Fibroblast of the aortic adventitia (primary cell): ENCODE results near the gene TMEFF1. TPM values are rescaled to one million over a fixed set of nuclear protein-coding genes. Genes with fewer than 3 reads are reported as not detected.

ENCODE experiments used
- DNase-seq: peaks from one replicate; pipeline ENCODE4 v3.0.0-alpha.2; 2010; ENCODE audit warnings: low read depth
- H3K4me3 ChIP-seq: 2 replicates; pipeline ENCODE4 v1.5.1; 2011; ENCODE audit warnings: low read depth, mild to moderate bottlenecking, control low read depth, low read length, moderate library complexity
- CTCF ChIP-seq: IDR thresholded peaks from 2 replicates; pipeline ENCODE4 v1.5.1; 2011; ENCODE audit warnings: mild to moderate bottlenecking, low read length, control low read depth, inconsistent platforms; ENCODE audit not compliant: insufficient read depth
- total RNA-seq: library from RNA; depleted of rRNA; stranded (reverse); fragments of >200 nt; gene quantifications from 2 replicates; pipeline ENCODE4 v1.2.3, GENCODE V29; 2012; ENCODE audit warnings: low replicate concordance

The TMEFF1 gene
- total RNA-seq, 1 donor: 1.3 TPM

DNA sequence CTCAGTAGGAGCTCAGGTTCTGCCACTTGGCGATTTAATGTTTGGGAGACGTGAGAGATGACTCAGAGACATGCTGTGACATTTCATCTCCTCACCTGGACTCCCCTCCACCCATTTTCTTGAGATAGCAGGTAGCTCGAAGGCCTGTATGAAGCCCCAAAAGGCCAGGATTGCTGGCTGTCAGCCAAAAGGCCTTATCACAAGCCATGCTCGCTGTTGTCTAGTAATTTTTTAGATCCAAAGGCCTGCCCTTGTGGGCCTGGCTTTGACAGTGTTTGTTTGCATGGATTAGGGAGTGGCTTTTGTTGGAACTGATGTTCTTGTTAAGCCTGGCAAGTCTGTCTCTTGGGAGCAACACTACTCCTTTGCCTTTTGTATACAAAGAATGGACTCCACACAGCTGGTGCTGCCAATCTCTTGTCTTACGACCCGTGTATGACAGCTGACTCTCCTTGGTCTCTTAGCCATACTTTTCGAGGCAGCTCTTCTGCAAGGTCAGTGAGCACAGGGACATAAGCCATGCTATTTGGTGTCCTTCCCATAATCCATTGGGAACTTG lies 127.7 kb downstream of the TMEFF1 start:
- DNase-seq: no peak
- H3K4me3 ChIP-seq: no peak overlapping the region
- TF ChIP-seq CTCF: no peak

DNA sequence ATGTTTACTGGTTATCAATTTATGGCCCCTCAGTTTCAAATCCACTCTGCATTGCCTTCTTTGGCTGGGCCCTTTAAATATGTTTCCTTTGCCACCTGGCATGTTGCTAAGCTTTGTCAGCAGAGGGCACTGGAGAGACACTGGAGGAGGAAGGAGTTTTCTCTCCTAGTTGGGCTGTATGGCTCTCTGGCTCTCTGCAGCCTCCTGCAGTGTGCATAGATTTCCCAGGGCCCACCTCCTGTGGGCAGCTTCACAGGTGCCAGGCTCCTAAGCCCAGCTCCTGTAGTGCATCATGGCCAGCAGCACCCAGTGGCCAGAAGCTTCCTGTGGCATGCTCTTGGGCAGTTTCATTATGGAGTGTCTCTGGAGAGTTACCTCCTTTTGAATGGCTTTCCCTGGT lies 128.3 kb downstream of the TMEFF1 start:
- TF ChIP-seq CTCF: peak; percentile 88
- peak; percentile 63 for DNase-seq
- H3K4me3 ChIP-seq: no peak overlapping the region

DNA sequence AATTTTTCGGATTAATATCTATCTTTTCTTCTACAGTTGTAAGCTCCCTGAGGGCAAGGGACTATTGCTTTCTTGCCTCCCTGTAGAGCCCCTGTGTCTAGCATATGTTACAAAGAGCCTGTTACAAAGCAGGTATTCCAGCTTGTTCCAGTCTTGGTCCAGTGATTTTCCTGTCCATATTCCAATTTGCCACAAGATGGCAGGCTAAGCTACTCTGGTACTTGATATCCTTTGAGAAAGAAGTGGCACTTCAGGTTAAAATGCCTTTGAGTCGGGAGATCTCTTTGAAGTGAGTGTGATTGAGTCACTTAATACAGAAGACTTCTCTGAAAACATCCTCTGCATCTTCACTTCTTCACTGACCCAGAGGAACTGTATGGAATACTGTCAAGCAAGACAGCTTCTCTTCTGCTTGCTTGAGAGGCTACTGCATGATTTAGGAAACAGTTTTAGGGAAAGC lies 129.4 kb downstream of the TMEFF1 start:
- H3K4me3 ChIP-seq: no peak overlapping the region
- peak; percentile 66 for DNase-seq
- peak; percentile 78 for TF ChIP-seq CTCF

DNA sequence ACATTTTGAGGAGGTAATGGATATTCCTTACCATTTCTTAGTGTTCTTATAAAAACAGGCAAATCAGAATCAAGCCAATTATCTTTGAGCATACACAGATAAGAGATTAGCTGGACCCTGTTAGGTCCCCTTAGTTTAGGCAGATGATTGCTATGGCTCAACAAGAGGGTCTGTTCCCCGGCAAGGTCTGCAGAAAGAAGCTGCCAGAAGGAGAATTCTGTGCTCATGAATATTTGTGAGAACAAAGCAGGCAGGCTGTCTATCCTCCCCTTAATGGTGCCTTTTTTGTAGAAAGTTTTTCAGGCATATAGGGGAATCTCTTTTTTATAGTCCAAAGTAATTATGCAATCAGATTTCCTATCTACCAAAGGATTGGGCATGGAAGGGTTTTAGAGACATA lies 132.5 kb downstream of the TMEFF1 start:
- no peak for DNase-seq
- no peak overlapping the region for H3K4me3 ChIP-seq
- no peak for TF ChIP-seq CTCF

DNA sequence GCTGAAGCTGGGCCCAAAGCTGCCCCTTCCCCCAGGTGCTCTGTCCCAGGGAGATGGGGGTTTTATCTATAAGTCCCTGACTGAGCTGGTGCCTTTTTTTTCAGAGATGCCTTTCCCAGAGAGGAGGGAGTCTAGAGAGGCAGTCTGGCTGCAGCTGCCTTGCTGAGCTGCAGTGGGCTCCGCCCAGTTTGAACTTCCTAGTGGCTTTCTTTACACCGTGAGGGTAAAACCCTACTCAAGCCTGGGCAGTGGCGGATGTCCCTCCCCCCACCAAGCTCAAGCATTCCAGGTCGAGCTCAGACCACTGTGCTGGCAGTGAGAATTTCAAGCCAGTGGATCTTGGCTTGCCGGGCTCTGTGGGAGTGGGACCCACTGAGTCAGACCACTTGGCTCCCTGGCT lies 146.2 kb downstream of the TMEFF1 start:
- no peak for DNase-seq
- TF ChIP-seq CTCF: no peak
- H3K4me3 ChIP-seq: no peak overlapping the region

DNA sequence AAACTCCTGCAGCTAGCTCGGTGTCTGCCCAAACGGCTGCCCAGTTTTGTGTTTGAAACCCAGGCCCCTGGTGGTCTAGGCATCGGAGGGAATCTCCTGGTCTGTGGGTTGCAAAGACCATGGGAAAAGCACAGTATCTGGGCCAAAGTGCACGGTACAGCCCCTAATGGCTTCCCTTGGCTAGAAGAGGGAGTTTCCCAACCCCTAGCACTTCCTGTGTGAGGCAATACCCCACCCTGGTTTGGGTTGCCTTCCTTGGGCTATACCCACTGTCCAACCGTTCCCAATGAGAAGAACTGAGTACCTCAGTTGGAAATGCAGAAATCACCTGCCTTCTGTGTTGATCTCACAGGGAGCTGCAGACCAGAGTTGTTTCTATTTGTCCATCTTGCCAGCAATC lies 146.7 kb downstream of the TMEFF1 start:
- DNase-seq: no peak
- H3K4me3 ChIP-seq: no peak overlapping the region
- TF ChIP-seq CTCF: no peak

DNA sequence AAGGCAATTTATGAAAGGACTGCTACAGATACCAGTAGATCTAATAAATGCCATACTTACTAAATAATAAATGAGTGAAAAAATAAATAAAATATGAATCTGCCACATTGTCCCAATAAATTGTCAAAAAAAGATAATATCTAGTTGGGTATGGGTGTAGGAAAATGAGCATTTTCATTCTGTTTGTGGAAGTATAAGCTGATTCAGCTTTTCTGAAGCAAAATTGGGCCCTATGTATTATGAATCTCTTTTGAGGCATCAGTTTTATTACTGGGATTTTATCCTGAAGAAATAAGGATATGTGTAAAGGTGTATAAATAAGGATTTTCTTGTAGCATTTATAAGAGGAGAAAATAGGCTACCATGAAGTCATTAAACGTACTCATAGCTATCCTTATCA lies 151.0 kb downstream of the TMEFF1 start:
- no peak for DNase-seq
- no peak for TF ChIP-seq CTCF
- H3K4me3 ChIP-seq: no peak overlapping the region
